CD8-positive, alpha-beta memory T cell (primary cell): Measurements from ENCODE around the gene NTM. TPM values are rescaled to one million over a fixed set of nuclear protein-coding genes. Genes with fewer than 3 reads are reported as not detected.

ENCODE experiments used
- CTCF ChIA-PET: fragments of 350-600 bp; sonication (Branson Sonifier 250); formaldehyde crosslinking; loops from one replicate; lab custom pipeline; 2021; ENCODE audit warnings: antibody characterized with exemption; lab: Charles Lee
- POLR2A ChIA-PET: fragments of 350-600 bp; sonication (Branson Sonifier 250); formaldehyde crosslinking; loops from one replicate; lab custom pipeline; 2021; ENCODE audit warnings: antibody characterized with exemption; lab: Charles Lee
- DNase-seq, 5 donors: peaks; one replicate each; pipeline versions ENCODE4 v3.0.0 to v3.0.0-alpha.2; 2020 to 2022; ENCODE audit warnings: mixed read lengths in 1 of 5
- H3K27ac ChIP-seq: one replicate; pipeline ENCODE4 v1.7.0; 2013; ENCODE audit warnings: low read depth, mild to moderate bottlenecking, low read length, moderate library complexity
- H3K27me3 ChIP-seq: 2 replicates; pipeline ENCODE4 v1.7.0; 2013; ENCODE audit warnings: low read length, mild to moderate bottlenecking; ENCODE audit not compliant: insufficient read depth, poor library complexity, severe bottlenecking
- H3K36me3 ChIP-seq: 2 replicates; pipeline ENCODE4 v1.7.0; 2013; ENCODE audit warnings: mild to moderate bottlenecking, low read length, moderate library complexity; ENCODE audit not compliant: insufficient read depth
- H3K4me1 ChIP-seq: 2 replicates; pipeline ENCODE4 v1.7.0; 2013; ENCODE audit warnings: mild to moderate bottlenecking, low read length, moderate library complexity; ENCODE audit not compliant: insufficient read depth
- H3K4me3 ChIP-seq: 2 replicates; pipeline ENCODE4 v1.7.0; 2013; ENCODE audit warnings: mild to moderate bottlenecking, low read length
- H3K9me3 ChIP-seq: 2 replicates; pipeline ENCODE4 v1.7.0; 2013; ENCODE audit warnings: mild to moderate bottlenecking, low read length
- H3K27ac Mint-ChIP-seq, 8 donors: one replicate each; pipeline ENCODE4 v1.8.0; 2020 to 2021; ENCODE audit warnings: mixed read lengths in 8 of 8, mild to moderate bottlenecking in 6 of 8, inconsistent platforms in 3 of 8, moderate library complexity in 3 of 8
- H3K27me3 Mint-ChIP-seq, 2 donors: one replicate each; pipeline ENCODE4 v1.8.0; 2020 to 2021; ENCODE audit warnings: mixed read lengths in 2 of 2, mild to moderate bottlenecking in 1 of 2, moderate library complexity in 1 of 2
- H3K36me3 Mint-ChIP-seq, 3 donors: one replicate each; pipeline ENCODE4 v1.8.0; 2020 to 2021; ENCODE audit warnings: mixed read lengths in 3 of 3, inconsistent platforms in 1 of 3, mild to moderate bottlenecking in 1 of 3
- H3K4me1 Mint-ChIP-seq, 3 donors: one replicate each; pipeline ENCODE4 v1.8.0; 2020 to 2021; ENCODE audit warnings: mixed read lengths in 3 of 3, inconsistent platforms in 1 of 3, mild to moderate bottlenecking in 1 of 3
- H3K4me3 Mint-ChIP-seq, 7 donors: one replicate each; pipeline ENCODE4 v1.8.0; 2020 to 2021; ENCODE audit warnings: mixed read lengths in 7 of 7, mild to moderate bottlenecking in 6 of 7, moderate library complexity in 4 of 7, inconsistent platforms in 2 of 7
- H3K9me3 Mint-ChIP-seq, 5 donors: one replicate each; pipeline ENCODE4 v1.8.0; 2020 to 2022; ENCODE audit warnings: mixed read lengths in 5 of 5, mild to moderate bottlenecking in 3 of 5, moderate library complexity in 2 of 5, inconsistent platforms in 1 of 5
- polyA plus RNA-seq: library from polyadenylated mRNA; unstranded; fragments of 300-500 nt; fragmentation: Illumina TruSeq; gene quantifications from one replicate; pipeline ENCODE4 v1.2.3, GENCODE V29; 2021
- total RNA-seq, 2 experiments: library from RNA; stranded (reverse); gene quantifications; one replicate each; pipeline ENCODE4 v1.2.3, GENCODE V29; 2021

The NTM gene
- total and polyA plus RNA-seq, 3 experiments from 2014 or later = not detected

DNA sequence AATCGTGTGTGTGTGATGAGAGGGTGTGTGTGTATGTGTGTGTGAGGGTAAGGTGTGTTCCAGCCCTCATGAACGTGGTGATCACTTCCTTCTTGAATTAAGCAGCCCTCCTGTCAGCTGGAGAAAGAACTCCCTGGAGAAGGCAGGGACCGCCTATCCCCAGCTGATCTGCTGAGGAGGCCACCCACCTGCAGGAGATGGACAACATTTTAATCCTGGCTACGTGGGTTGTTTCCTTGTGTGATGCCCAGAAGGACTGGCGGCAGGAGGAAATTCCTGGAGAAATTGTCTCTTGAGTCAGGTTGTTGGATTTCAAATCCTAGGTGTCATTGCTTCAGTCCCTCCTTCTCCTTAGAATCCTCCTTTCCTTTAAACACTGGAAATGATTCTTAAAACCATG lies 878.8 kb downstream of the NTM start:
- Mint-ChIP-seq H3K27ac (no peak overlapping the region), H3K4me1 (no peaks in the 10 kb centered on the region)
- POLR2A ChIA-PET = no interaction called here

DNA sequence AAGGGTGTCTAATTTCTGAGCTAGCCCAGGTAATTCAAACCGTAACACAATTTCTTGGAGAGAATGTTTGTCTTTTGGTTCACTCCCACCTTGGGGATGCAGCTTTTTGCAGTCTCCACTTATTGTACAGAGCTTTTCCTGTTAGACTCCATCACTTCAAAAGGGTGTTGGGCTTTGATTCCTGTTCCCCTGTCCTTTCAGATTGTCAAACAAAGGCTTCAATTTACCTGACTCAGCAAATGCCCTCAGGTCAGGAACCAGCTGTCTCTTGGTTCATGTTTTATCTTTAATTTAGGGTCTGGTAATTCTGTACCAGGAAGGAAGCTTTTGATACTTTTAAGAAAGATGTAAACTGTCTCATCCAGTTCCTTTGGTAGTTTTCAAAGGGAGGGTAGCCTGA lies 880.6 kb downstream of the NTM start:
- CTCF ChIA-PET = no interaction called here

More for the DNA sequence above, 878.8 kb downstream of the NTM start:
- H3K36me3 Mint-ChIP-seq = no peaks in the 10 kb centered on the region
- no peak overlapping the region for H3K4me3 Mint-ChIP-seq
- Histone ChIP-seq H3K9me3 (no peaks in the 10 kb centered on the region), H3K27me3 (no peaks in the 10 kb centered on the region), H3K27ac (no peak overlapping the region), H3K4me3 (no peak overlapping the region), H3K4me1 (no peaks in the 10 kb centered on the region), H3K36me3 (no peaks in the 10 kb centered on the region)
- CTCF ChIA-PET = no interaction called here
- H3K27me3 Mint-ChIP-seq = no peaks in the 10 kb centered on the region
- no peak for DNase-seq
- H3K9me3 Mint-ChIP-seq = peaks cover 0 to 5% (median 4%) of the 10 kb centered on the region in 5 donors

DNA sequence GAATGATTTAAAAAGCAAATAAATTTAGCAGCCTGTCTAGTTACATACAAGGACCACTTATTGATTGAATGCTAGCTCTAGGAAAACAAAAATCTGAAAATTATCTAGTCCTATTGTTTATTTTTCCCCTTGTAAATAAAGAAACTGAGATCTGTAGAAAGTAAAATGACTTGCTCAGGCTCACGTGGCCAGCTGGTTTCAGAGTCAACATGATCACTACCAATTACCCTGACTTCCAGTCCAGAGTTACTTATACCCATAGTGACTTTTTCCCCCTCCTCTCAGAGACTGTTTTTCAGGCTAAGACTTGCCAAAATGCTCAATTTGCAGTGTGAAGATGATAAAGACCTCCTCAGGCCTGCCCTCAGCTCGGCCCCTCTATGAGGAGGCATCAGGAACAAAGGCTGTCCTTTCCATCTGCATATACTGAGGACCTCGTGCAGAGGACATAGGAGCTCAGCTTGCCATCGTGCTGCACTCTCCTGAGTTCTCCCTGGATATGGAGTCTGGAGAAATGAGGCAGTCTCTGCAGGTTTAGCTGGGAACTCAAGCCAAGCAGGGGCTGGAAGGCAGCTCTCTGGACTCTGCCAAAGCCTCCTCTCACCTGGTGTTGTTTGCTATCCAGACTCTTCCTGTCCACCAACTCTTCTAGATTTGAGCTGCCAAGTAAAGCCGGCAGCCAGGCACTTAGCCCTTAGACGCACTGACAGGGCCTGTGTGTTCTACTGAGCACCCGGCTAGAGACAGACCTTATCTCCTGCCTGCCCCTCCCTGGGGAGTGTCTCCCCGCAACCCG lies 883.3 kb downstream of the NTM start:
- Mint-ChIP-seq H3K4me1 (no peaks in the 10 kb centered on the region), H3K4me3 (no peak overlapping the region), H3K27me3 (no peaks in the 10 kb centered on the region), H3K36me3 (no peaks in the 10 kb centered on the region), H3K9me3 (peaks cover 0 to 5% (median 2%) of the 10 kb centered on the region in 5 donors), H3K27ac (no peak overlapping the region)
- Histone ChIP-seq H3K9me3 (no peaks in the 10 kb centered on the region), H3K4me3 (no peak overlapping the region), H3K4me1 (no peaks in the 10 kb centered on the region), H3K27ac (no peak overlapping the region), H3K27me3 (no peaks in the 10 kb centered on the region), H3K36me3 (no peaks in the 10 kb centered on the region)
- DNase-seq = no peak
- CTCF ChIA-PET = no interaction called here
- POLR2A ChIA-PET = no interaction called here

More for the DNA sequence above, 880.6 kb downstream of the NTM start:
- Mint-ChIP-seq H3K27ac (no peak overlapping the region), H3K36me3 (no peaks in the 10 kb centered on the region), H3K9me3 (peaks cover 0 to 5% (median 4%) of the 10 kb centered on the region in 5 donors), H3K27me3 (no peaks in the 10 kb centered on the region), H3K4me1 (no peaks in the 10 kb centered on the region), H3K4me3 (no peak overlapping the region)
- H3K27ac ChIP-seq = no peak overlapping the region
- DNase-seq = no peak
- H3K4me3 ChIP-seq = no peak overlapping the region
- H3K9me3 ChIP-seq = no peaks in the 10 kb centered on the region
- POLR2A ChIA-PET = no interaction called here
- H3K36me3 ChIP-seq = no peaks in the 10 kb centered on the region
- no peaks in the 10 kb centered on the region for H3K27me3 ChIP-seq
- no peaks in the 10 kb centered on the region for H3K4me1 ChIP-seq

DNA sequence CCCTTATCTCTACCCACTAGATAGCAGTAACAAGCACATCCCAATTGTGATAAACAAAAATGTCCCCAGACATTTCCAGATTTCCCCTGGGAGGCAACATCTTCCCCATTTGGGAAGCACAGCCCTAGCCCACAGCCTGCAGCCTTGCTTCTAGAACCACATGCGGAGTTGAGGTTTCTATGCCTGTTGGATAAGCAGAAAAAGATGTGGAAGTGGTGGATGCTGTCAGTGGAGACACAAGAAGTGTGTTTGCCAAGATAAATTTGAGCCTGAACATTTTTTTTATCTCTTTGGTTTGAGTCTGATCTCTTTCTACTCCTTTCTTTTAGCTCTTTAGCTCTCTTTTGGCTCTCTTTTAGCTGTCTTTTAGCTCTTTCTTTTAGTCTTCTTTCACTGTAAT lies 884.5 kb downstream of the NTM start:
- POLR2A ChIA-PET = no interaction called here
- H3K4me3 Mint-ChIP-seq = no peak overlapping the region
- CTCF ChIA-PET = no interaction called here

DNA sequence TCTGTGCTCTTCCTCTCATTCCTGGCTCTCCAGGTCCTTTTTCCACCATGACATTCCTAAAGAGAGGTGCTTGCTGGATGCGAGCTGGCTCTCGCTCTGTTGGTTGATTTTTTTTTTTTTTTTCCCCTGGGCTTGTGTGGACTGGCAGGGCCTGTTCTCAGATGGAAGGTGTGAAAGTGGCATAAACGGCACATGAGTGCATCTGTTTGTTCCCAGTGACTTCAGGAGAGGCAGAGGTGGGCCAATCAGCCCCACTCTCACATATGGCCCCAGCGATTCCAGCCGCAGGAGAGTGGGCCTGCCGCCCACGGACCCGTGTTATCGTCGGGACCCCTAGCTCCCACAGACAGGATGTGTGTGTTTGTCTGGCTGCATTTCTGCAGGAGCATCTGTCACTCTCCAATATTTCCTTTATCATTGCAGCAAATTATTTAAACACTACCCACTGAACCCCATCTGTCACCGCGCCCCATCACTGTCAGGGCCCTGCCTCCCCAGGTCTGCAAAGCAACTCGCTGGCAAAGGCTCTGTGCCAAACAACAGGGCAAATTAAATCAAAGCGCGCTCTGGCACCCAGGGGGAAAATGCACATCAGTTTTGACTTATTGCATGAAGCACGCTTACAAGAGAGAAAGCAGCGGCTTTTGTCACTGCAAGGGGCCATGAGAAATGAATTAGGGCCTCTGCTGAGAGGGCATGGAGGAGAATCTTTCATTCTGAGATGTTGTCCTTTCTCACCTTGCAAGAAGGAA lies 886.3 kb downstream of the NTM start:
- ChIA-PET POLR2A (no interaction called here), CTCF (no interaction called here)
- Mint-ChIP-seq H3K36me3 (no peaks in the 10 kb centered on the region), H3K4me3 (no peak overlapping the region), H3K9me3 (peaks cover 0 to 5% (median 0%) of the 10 kb centered on the region in 5 donors), H3K27ac (no peak overlapping the region), H3K4me1 (no peaks in the 10 kb centered on the region), H3K27me3 (no peaks in the 10 kb centered on the region)
- Histone ChIP-seq H3K27me3 (no peaks in the 10 kb centered on the region), H3K36me3 (no peaks in the 10 kb centered on the region), H3K27ac (no peak overlapping the region), H3K4me3 (no peak overlapping the region), H3K4me1 (no peaks in the 10 kb centered on the region), H3K9me3 (no peaks in the 10 kb centered on the region)
- no peak for DNase-seq

More for the DNA sequence above, 884.5 kb downstream of the NTM start:
- Histone ChIP-seq H3K27me3 (no peaks in the 10 kb centered on the region), H3K4me1 (no peaks in the 10 kb centered on the region), H3K9me3 (no peaks in the 10 kb centered on the region), H3K4me3 (no peak overlapping the region), H3K36me3 (no peaks in the 10 kb centered on the region), H3K27ac (no peak overlapping the region)
- Mint-ChIP-seq H3K27me3 (no peaks in the 10 kb centered on the region), H3K36me3 (no peaks in the 10 kb centered on the region), H3K9me3 (peaks cover 0 to 5% (median 1%) of the 10 kb centered on the region in 5 donors), H3K4me1 (no peaks in the 10 kb centered on the region), H3K27ac (no peak overlapping the region)
- no peak for DNase-seq

DNA sequence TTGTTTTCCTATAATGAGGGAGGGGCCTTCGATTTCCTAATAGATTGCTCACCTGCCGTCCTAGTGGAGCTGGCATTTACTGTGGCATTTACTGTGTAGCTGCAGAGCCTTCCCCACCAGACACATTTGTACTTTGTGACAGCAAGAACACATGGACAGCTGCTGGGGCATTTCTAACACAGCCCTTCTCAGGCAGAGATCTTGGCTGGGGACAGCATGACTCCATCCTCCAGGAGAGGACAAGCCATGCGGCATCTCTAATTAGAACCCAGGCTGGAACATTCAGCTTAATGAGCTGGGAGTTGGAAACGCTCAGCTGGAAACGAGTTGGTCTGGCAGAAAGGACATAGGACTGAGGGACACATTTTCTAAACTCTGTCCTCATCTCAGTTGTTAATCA lies 887.5 kb downstream of the NTM start:
- no peak for DNase-seq
- no peaks in the 10 kb centered on the region for H3K36me3 ChIP-seq
- Mint-ChIP-seq H3K9me3 (peaks cover 0 to 2% (median 0%) of the 10 kb centered on the region in 5 donors), H3K4me3 (no peak overlapping the region), H3K27me3 (no peaks in the 10 kb centered on the region), H3K27ac (no peak overlapping the region), H3K36me3 (no peaks in the 10 kb centered on the region), H3K4me1 (no peaks in the 10 kb centered on the region)
- H3K27ac ChIP-seq = no peak overlapping the region
- no peaks in the 10 kb centered on the region for H3K4me1 ChIP-seq
- H3K9me3 ChIP-seq = no peaks in the 10 kb centered on the region
- no peaks in the 10 kb centered on the region for H3K27me3 ChIP-seq
- H3K4me3 ChIP-seq = no peak overlapping the region
- POLR2A ChIA-PET = no interaction called here
- CTCF ChIA-PET = no interaction called here

DNA sequence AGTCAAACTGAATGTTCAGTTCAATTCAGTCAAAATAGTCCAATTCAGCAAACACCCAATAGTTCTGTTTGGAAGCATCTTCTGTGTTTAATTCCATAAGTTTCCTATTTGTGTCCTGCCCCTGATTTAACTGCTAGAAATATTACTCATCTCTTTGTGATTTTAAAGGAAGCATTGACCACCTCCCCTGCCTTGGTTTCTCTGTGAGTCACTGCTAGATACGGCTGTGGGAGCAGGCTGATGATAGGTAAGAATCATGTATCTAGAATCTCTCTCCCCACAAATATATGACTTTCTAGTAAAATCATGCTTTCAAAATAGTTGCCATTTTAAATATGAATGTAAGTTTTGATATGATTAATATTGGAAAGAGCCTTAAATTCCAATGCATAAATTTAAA lies 888.5 kb downstream of the NTM start:
- ChIA-PET CTCF (no interaction called here), POLR2A (no interaction called here)
- H3K9me3 ChIP-seq = no peaks in the 10 kb centered on the region
- Mint-ChIP-seq H3K4me1 (no peaks in the 10 kb centered on the region), H3K27ac (no peak overlapping the region), H3K27me3 (no peaks in the 10 kb centered on the region), H3K4me3 (no peak overlapping the region), H3K9me3 (peaks cover 0 to 2% (median 0%) of the 10 kb centered on the region in 5 donors), H3K36me3 (no peaks in the 10 kb centered on the region)
- H3K4me3 ChIP-seq = no peak overlapping the region
- no peaks in the 10 kb centered on the region for H3K27me3 ChIP-seq
- no peak overlapping the region for H3K27ac ChIP-seq
- H3K36me3 ChIP-seq = no peaks in the 10 kb centered on the region
- no peaks in the 10 kb centered on the region for H3K4me1 ChIP-seq
- DNase-seq = no peak

DNA sequence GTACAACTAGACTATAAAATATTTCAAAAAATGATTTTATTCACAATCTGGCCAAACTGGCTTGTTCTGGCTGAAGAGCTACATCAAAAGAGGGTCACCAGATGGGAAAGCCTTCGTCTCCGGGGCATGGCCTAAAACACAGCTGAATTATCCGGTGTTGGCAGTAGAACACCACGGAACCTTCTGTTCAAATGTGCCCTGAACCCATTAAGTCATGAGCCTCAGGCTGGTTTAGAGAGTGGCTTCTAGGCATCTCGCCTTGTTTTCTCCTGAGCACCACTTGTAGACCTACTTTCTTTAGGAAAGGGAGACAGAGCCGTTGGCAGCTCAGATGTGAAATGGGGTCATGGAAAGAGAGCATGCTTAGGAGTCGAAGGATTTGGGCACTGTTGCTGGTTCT lies 890.2 kb downstream of the NTM start:
- peaks cover 0 to 2% (median 0%) of the 10 kb centered on the region in 5 donors for H3K9me3 Mint-ChIP-seq
- POLR2A ChIA-PET = no interaction called here
- H3K36me3 Mint-ChIP-seq = no peaks in the 10 kb centered on the region
- Histone ChIP-seq H3K27me3 (no peaks in the 10 kb centered on the region), H3K4me1 (no peaks in the 10 kb centered on the region), H3K27ac (no peak overlapping the region), H3K9me3 (no peaks in the 10 kb centered on the region), H3K36me3 (no peaks in the 10 kb centered on the region), H3K4me3 (no peak overlapping the region)
- no peak for DNase-seq
- H3K4me1 Mint-ChIP-seq = no peaks in the 10 kb centered on the region
- CTCF ChIA-PET = no interaction called here
- no peak overlapping the region for H3K27ac Mint-ChIP-seq
- H3K27me3 Mint-ChIP-seq = no peaks in the 10 kb centered on the region
- H3K4me3 Mint-ChIP-seq = no peak overlapping the region
